ENCODE data around the gene TEC. TPM values are rescaled to one million over a fixed set of nuclear protein-coding genes. Genes with fewer than 3 reads are reported as not detected.

Gene TEC
- total and polyA plus RNA-seq, 7 experiments from 2014 or later, result 0.91 to 5.8 (median 2.5) TPM

- no peaks in the 10 kb centered on the region for H3K36me3 ChIP-seq (ENCODE audit: control insufficient read depth in 2 of 3, insufficient read depth in 3 of 3, low read length in 3 of 3)
- no peaks in the 10 kb centered on the region for H3K9me3 ChIP-seq (ENCODE audit: control insufficient read depth in 2 of 3, low read length in 3 of 3)
- no peak overlapping the region for H3K4me3 ChIP-seq (ENCODE audit: low read length)
- Mint-ChIP-seq H3K27me3 (no peaks in the 10 kb centered on the region), H3K9me3 (peaks cover 0 to 1% (median 0%) of the 10 kb centered on the region in 11 donors), H3K4me3 (no peak overlapping the region), H3K27ac (no peak overlapping the region), H3K4me1 (peaks cover 0 to 4% (median 0%) of the 10 kb centered on the region in 7 donors), H3K36me3 (peaks cover 0 to 7% (median 0%) of the 10 kb centered on the region in 5 donors)
- intact Hi-C loops (cut with micrococcal nuclease), result no loop called here
- no peaks in the 10 kb centered on the region for H3K27me3 ChIP-seq (ENCODE audit: control insufficient read depth in 2 of 2, insufficient read depth in 2 of 2, low read length in 2 of 2)
- no peaks in the 10 kb centered on the region for H3K4me1 ChIP-seq (ENCODE audit: control insufficient read depth in 2 of 2, insufficient read depth in 2 of 2, low read length in 2 of 2)
- DNase-seq (no peak), ATAC-seq (no peak)
- ChIA-PET CTCF (no interaction called here), POLR2A (no interaction called here)
- H3K27ac ChIP-seq (ENCODE audit: low read depth, low read length), result no peak overlapping the region
Observed at GRCh38 chr4:48184882-48185281, 84.8 kb downstream of the TEC start.

GRCh38 chr4:48180234-48180633 lies 89.4 kb downstream of the TEC start:
- H3K27ac Mint-ChIP-seq, result peak overlapping the region in 1 of 9 donors; percentile 9
- CTCF ChIA-PET, result no interaction called here
- peaks cover 0 to 11% (median 4%) of the 10 kb centered on the region in 7 donors for H3K4me1 Mint-ChIP-seq
- no peak for DNase-seq
- H3K9me3 Mint-ChIP-seq, result peaks cover 0 to 16% (median 4%) of the 10 kb centered on the region in 11 donors
- H3K27me3 Mint-ChIP-seq, result no peaks in the 10 kb centered on the region
- no peaks in the 10 kb centered on the region for H3K4me1 ChIP-seq (ENCODE audit: control insufficient read depth in 2 of 2, insufficient read depth in 2 of 2, low read length in 2 of 2)
- POLR2A ChIA-PET, result no interaction called here
- no peak overlapping the region for H3K27ac ChIP-seq (ENCODE audit: low read depth, low read length)
- intact Hi-C loops (cut with micrococcal nuclease), result no loop called here
- H3K4me3 Mint-ChIP-seq, result no peak overlapping the region
- H3K9me3 ChIP-seq (ENCODE audit: control insufficient read depth in 2 of 3, low read length in 3 of 3), result no peaks in the 10 kb centered on the region
- H3K27me3 ChIP-seq (ENCODE audit: control insufficient read depth in 2 of 2, insufficient read depth in 2 of 2, low read length in 2 of 2), result no peaks in the 10 kb centered on the region
- peaks cover 0 to 16% (median 5%) of the 10 kb centered on the region in 5 donors for H3K36me3 Mint-ChIP-seq
- no peaks in the 10 kb centered on the region for H3K36me3 ChIP-seq (ENCODE audit: control insufficient read depth in 2 of 3, insufficient read depth in 3 of 3, low read length in 3 of 3)
- ATAC-seq, result peak; percentile 18
- H3K4me3 ChIP-seq (ENCODE audit: low read length), result no peak overlapping the region

GRCh38 chr4:48178931-48179330 lies 90.7 kb downstream of the TEC start:
- Histone ChIP-seq H3K27me3 (ENCODE audit: control insufficient read depth in 2 of 2, insufficient read depth in 2 of 2, low read length in 2 of 2) (no peaks in the 10 kb centered on the region), H3K4me1 (ENCODE audit: control insufficient read depth in 2 of 2, insufficient read depth in 2 of 2, low read length in 2 of 2) (no peaks in the 10 kb centered on the region), H3K9me3 (ENCODE audit: control insufficient read depth in 2 of 3, low read length in 3 of 3) (no peaks in the 10 kb centered on the region), H3K36me3 (ENCODE audit: control insufficient read depth in 2 of 3, insufficient read depth in 3 of 3, low read length in 3 of 3) (no peaks in the 10 kb centered on the region), H3K27ac (ENCODE audit: low read depth, low read length) (no peak overlapping the region), H3K4me3 (ENCODE audit: low read length) (no peak overlapping the region)
- DNase-seq, result no peak
- Mint-ChIP-seq H3K36me3 (peaks cover 0 to 20% (median 5%) of the 10 kb centered on the region in 5 donors), H3K9me3 (peaks cover 0 to 16% (median 4%) of the 10 kb centered on the region in 11 donors), H3K27me3 (no peaks in the 10 kb centered on the region), H3K27ac (peak overlapping the region in 2 of 9 donors; percentile 42 to 85), H3K4me3 (peak overlapping the region in 1 of 10 donors; percentile 2), H3K4me1 (peaks cover 0 to 14% (median 4%) of the 10 kb centered on the region in 7 donors)
- ChIA-PET CTCF (interaction anchor here (0.6 kb wide), 1 partner anchor 38 kb away, joined by 4 read pairs; no protein-coding TSS in a partner anchor), POLR2A (no interaction called here)
- intact Hi-C loops (cut with micrococcal nuclease), result no loop called here
- no peak for ATAC-seq

GRCh38 chr4:48175806-48176205 lies 93.8 kb downstream of the TEC start:
- H3K4me3 Mint-ChIP-seq, result no peak overlapping the region
- H3K36me3 ChIP-seq (ENCODE audit: control insufficient read depth in 2 of 3, insufficient read depth in 3 of 3, low read length in 3 of 3), result no peaks in the 10 kb centered on the region
- H3K9me3 Mint-ChIP-seq, result peaks cover 0 to 16% (median 4%) of the 10 kb centered on the region in 11 donors
- peaks cover 0 to 16% (median 5%) of the 10 kb centered on the region in 7 donors for H3K4me1 Mint-ChIP-seq
- no peak overlapping the region for H3K27ac Mint-ChIP-seq
- POLR2A ChIA-PET, result no interaction called here
- no peak overlapping the region for H3K4me3 ChIP-seq (ENCODE audit: low read length)
- H3K9me3 ChIP-seq (ENCODE audit: control insufficient read depth in 2 of 3, low read length in 3 of 3), result no peaks in the 10 kb centered on the region
- ATAC-seq (no peak), DNase-seq (no peak)
- intact Hi-C loops (cut with micrococcal nuclease), result no loop called here
- no peaks in the 10 kb centered on the region for H3K27me3 Mint-ChIP-seq
- H3K4me1 ChIP-seq (ENCODE audit: control insufficient read depth in 2 of 2, insufficient read depth in 2 of 2, low read length in 2 of 2), result no peaks in the 10 kb centered on the region
- H3K27ac ChIP-seq (ENCODE audit: low read depth, low read length), result no peak overlapping the region
- CTCF ChIA-PET, result no interaction called here
- peaks cover 0 to 18% (median 5%) of the 10 kb centered on the region in 5 donors for H3K36me3 Mint-ChIP-seq
- no peaks in the 10 kb centered on the region for H3K27me3 ChIP-seq (ENCODE audit: control insufficient read depth in 2 of 2, insufficient read depth in 2 of 2, low read length in 2 of 2)

GRCh38 chr4:48175328-48175727 lies 94.3 kb downstream of the TEC start:
- H3K27ac Mint-ChIP-seq, result no peak overlapping the region
- ChIA-PET POLR2A (interaction anchor here (0.5 kb wide), 1 partner anchor 34 kb away, joined by 3 read pairs; no protein-coding TSS in a partner anchor), CTCF (no interaction called here)
- H3K4me3 Mint-ChIP-seq, result no peak overlapping the region
- peaks cover 0 to 16% (median 4%) of the 10 kb centered on the region in 11 donors for H3K9me3 Mint-ChIP-seq
- Histone ChIP-seq H3K4me3 (ENCODE audit: low read length) (no peak overlapping the region), H3K27ac (ENCODE audit: low read depth, low read length) (no peak overlapping the region), H3K4me1 (ENCODE audit: control insufficient read depth in 2 of 2, insufficient read depth in 2 of 2, low read length in 2 of 2) (no peaks in the 10 kb centered on the region), H3K27me3 (ENCODE audit: control insufficient read depth in 2 of 2, insufficient read depth in 2 of 2, low read length in 2 of 2) (no peaks in the 10 kb centered on the region), H3K36me3 (ENCODE audit: control insufficient read depth in 2 of 3, insufficient read depth in 3 of 3, low read length in 3 of 3) (no peaks in the 10 kb centered on the region), H3K9me3 (ENCODE audit: control insufficient read depth in 2 of 3, low read length in 3 of 3) (no peaks in the 10 kb centered on the region)
- H3K36me3 Mint-ChIP-seq, result peaks cover 0 to 17% (median 5%) of the 10 kb centered on the region in 5 donors
- intact Hi-C loops (cut with micrococcal nuclease), result no loop called here
- no peak for ATAC-seq
- DNase-seq, result no peak
- H3K27me3 Mint-ChIP-seq, result no peaks in the 10 kb centered on the region
- H3K4me1 Mint-ChIP-seq, result peaks cover 0 to 16% (median 4%) of the 10 kb centered on the region in 7 donors

GRCh38 chr4:48173056-48173991 lies 96.3 kb downstream of the TEC start:
- no peaks in the 10 kb centered on the region for H3K27me3 ChIP-seq (ENCODE audit: control insufficient read depth in 2 of 2, insufficient read depth in 2 of 2, low read length in 2 of 2)
- H3K4me3 ChIP-seq (ENCODE audit: low read length), result no peak overlapping the region
- ChIA-PET CTCF (no interaction called here), POLR2A (no interaction called here)
- no peak overlapping the region for H3K27ac Mint-ChIP-seq
- no peaks in the 10 kb centered on the region for H3K9me3 ChIP-seq (ENCODE audit: control insufficient read depth in 2 of 3, low read length in 3 of 3)
- no peak overlapping the region for H3K27ac ChIP-seq (ENCODE audit: low read depth, low read length)
- ATAC-seq (peak; percentile 46), DNase-seq (no peak)
- H3K36me3 Mint-ChIP-seq, result peaks cover 0 to 29% (median 5%) of the 10 kb centered on the region in 5 donors
- H3K36me3 ChIP-seq (ENCODE audit: control insufficient read depth in 2 of 3, insufficient read depth in 3 of 3, low read length in 3 of 3), result no peaks in the 10 kb centered on the region
- peaks cover 0 to 12% (median 0%) of the 10 kb centered on the region in 7 donors for H3K4me1 Mint-ChIP-seq
- H3K27me3 Mint-ChIP-seq, result no peaks in the 10 kb centered on the region
- peaks cover 0 to 9% (median 3%) of the 10 kb centered on the region in 11 donors for H3K9me3 Mint-ChIP-seq
- intact Hi-C loops (cut with micrococcal nuclease), result no loop called here
- no peaks in the 10 kb centered on the region for H3K4me1 ChIP-seq (ENCODE audit: control insufficient read depth in 2 of 2, insufficient read depth in 2 of 2, low read length in 2 of 2)
- no peak overlapping the region for H3K4me3 Mint-ChIP-seq
